ENCODE data around the gene NACC1.
A peak's percentile ranks its signal among the peaks of the same experiment; 100 is the strongest.
"Not testable (repeated sequence)": the region's sequence is repeated elsewhere in the genome, so short reads cannot be mapped to it uniquely, and the experiment has no call there.

The NACC1 gene

GRCh38 chr19:13138916-13139198, 20.8 kb downstream of the NACC1 start:
- TF ChIP-seq, protein P1, sequence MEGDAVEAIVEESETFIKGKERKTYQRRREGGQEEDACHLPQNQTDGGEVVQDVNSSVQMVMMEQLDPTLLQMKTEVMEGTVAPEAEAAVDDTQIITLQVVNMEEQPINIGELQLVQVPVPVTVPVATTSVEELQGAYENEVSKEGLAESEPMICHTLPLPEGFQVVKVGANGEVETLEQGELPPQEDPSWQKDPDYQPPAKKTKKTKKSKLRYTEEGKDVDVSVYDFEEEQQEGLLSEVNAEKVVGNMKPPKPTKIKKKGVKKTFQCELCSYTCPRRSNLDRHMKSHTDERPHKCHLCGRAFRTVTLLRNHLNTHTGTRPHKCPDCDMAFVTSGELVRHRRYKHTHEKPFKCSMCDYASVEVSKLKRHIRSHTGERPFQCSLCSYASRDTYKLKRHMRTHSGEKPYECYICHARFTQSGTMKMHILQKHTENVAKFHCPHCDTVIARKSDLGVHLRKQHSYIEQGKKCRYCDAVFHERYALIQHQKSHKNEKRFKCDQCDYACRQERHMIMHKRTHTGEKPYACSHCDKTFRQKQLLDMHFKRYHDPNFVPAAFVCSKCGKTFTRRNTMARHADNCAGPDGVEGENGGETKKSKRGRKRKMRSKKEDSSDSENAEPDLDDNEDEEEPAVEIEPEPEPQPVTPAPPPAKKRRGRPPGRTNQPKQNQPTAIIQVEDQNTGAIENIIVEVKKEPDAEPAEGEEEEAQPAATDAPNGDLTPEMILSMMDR (IDR thresholded peaks at IDR 0.05; ENCODE audit: extremely low read depth, missing control alignments) = no peak
- no peak for DNase-seq (ENCODE audit: low spot score)

- DNase-seq (ENCODE audit: low spot score) = no peak
- TF ChIP-seq, protein P1 (IDR thresholded peaks at IDR 0.05; ENCODE audit: extremely low read depth, missing control alignments) = no peak
These were observed 21.7 kb downstream of the NACC1 start for GRCh38 chr19:13139633-13140311.

DNA sequence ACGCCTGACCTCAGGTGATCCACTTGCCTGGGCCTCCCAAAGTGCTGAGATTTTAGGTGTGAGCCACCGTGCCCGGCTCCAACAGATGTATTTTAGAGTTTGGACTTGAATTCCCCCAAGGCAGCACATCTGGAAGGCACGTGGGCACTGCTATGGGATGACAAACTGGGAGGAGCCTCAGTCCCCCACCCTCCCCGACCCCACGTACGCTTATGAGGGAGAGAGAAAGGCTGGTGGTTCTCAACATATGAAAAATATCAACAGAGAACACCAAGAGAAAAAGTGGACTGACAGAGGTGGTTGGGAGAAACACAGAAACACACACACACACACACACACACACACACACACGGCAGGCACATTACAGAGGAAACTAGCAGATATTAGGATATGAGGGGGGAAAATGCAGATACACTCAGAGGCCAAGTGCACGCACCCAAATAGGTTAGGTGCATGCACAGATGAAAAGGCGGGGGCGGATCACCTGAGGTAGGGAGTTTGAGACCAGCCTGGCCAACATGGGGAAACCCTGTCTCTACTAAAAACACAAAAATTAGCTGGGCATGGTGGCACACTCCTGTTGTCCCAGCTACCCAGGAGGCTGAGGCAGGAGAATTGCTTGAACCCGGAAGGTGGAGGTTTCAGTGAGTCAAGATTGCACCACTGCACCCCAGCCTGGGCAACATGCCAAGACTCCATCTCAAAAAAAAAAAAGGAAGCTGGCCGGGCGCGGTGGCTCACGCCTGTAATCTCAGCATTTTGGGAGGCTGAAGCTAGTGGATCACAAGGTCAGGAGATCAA, 28.9 kb downstream of the NACC1 start:
- DNase-seq (ENCODE audit: low spot score) = no peak
- TF ChIP-seq, protein P1 (IDR thresholded peaks at IDR 0.05; ENCODE audit: extremely low read depth, missing control alignments) = no peak

GRCh38 chr19:13149173-13149627, 31.1 kb downstream of the NACC1 start:
- DNase-seq (ENCODE audit: low spot score) = not testable (repeated sequence)

GRCh38 chr19:13149628-13150186, 31.6 kb downstream of the NACC1 start:
- DNase-seq (ENCODE audit: low spot score) = no peak
- TF ChIP-seq, protein P1 (IDR thresholded peaks at IDR 0.05; ENCODE audit: extremely low read depth, missing control alignments) = no peak

GRCh38 chr19:13150187-13150930, 32.3 kb downstream of the NACC1 start, which contains the start of the genes IER2 and STX10:
IER2 (plus strand) TSS chr19:13150411; CDS start chr19:13153187, 2,776 bp downstream.
STX10 (minus strand) TSS chr19:13150375; CDS start chr19:13150173, 202 bp downstream.
- peak; percentile 97 for DNase-seq (ENCODE audit: low spot score)
- TF ChIP-seq, protein P1 (IDR thresholded peaks at IDR 0.05; ENCODE audit: extremely low read depth, missing control alignments) = peak; percentile 28

GRCh38 chr19:13150931-13151604, 33.0 kb downstream of the NACC1 start:
- no peak for DNase-seq (ENCODE audit: low spot score)
- TF ChIP-seq, protein P1 (IDR thresholded peaks at IDR 0.05; ENCODE audit: extremely low read depth, missing control alignments) = no peak
